NB4 (cell line): Measurements from ENCODE around the gene PDGFB.

ENCODE experiments used
- CTCF ChIP-seq: IDR thresholded peaks from one replicate; pipeline ENCODE4 v1.5.1; 2012; ENCODE audit warnings: low read depth, low read length
- MAX ChIP-seq: IDR thresholded peaks from 2 replicates; pipeline ENCODE4 v1.6.1; 2011; ENCODE audit warnings: low read depth, low read length
- MYC ChIP-seq: IDR thresholded peaks from 2 replicates; pipeline ENCODE4 v1.6.1; 2011; ENCODE audit warnings: low read depth, low read length
- POLR2A ChIP-seq: IDR thresholded peaks from 2 replicates; pipeline ENCODE4 v1.6.1; 2011; ENCODE audit warnings: mild to moderate bottlenecking; ENCODE audit not compliant: insufficient read length; ENCODE audit errors: extremely low read depth

GRCh38 chr22:39209756-39210155 lies 35.0 kb downstream of the PDGFB start:
- no peak for TF ChIP-seq CTCF
- no peak for TF ChIP-seq POLR2A
- no peak for TF ChIP-seq MYC
- no peak for TF ChIP-seq MAX
